ENCODE results near the gene PIK3R5.
A peak's percentile ranks its signal among the peaks of the same experiment; 100 is the strongest.

PIK3R5 gene

GRCh38 chr17:8851600-8851999 lies 113.9 kb downstream of the PIK3R5 start:
- DNase-seq, result no peak

DNA sequence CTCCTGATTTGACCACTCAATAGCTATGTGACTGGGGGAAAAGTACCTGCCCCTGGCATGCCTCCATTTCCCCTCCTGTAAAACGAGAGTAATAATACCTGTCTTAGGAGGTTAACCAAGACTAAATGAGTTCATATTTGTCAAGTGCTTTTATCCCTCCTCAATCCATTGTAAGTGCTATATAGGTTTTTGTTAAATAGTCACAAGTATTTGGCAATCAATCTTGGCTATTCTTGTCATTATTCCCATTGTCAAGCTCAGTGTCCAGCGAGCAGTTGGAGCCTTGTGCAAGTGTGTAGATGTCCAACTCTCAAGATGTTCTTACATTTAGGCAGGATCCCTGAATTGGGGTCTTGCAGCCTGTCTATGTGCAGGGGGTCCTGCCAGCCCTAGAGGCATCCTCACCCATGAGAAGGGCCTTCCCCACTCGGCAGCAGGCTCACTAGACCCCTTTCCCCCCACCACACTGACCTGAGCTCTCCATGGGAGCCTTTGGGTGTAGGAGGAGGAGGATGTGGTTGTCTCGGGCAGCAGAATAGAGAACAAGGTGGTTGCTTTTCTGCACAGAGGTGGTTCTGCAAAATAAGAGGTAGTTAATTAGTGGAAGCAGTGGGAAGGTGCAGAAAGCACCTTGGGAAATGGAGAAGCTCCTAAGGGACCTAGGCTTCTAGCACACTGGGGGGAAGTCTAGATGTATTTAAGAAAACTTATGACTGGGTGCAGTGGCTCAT lies 116.0 kb downstream of the PIK3R5 start:
- no peak for DNase-seq

GRCh38 chr17:8847891-8848290 lies 117.6 kb downstream of the PIK3R5 start:
- DNase-seq, result no peak

GRCh38 chr17:8846768-8847211 lies 118.7 kb downstream of the PIK3R5 start:
- peak; percentile 31 for DNase-seq

DNA sequence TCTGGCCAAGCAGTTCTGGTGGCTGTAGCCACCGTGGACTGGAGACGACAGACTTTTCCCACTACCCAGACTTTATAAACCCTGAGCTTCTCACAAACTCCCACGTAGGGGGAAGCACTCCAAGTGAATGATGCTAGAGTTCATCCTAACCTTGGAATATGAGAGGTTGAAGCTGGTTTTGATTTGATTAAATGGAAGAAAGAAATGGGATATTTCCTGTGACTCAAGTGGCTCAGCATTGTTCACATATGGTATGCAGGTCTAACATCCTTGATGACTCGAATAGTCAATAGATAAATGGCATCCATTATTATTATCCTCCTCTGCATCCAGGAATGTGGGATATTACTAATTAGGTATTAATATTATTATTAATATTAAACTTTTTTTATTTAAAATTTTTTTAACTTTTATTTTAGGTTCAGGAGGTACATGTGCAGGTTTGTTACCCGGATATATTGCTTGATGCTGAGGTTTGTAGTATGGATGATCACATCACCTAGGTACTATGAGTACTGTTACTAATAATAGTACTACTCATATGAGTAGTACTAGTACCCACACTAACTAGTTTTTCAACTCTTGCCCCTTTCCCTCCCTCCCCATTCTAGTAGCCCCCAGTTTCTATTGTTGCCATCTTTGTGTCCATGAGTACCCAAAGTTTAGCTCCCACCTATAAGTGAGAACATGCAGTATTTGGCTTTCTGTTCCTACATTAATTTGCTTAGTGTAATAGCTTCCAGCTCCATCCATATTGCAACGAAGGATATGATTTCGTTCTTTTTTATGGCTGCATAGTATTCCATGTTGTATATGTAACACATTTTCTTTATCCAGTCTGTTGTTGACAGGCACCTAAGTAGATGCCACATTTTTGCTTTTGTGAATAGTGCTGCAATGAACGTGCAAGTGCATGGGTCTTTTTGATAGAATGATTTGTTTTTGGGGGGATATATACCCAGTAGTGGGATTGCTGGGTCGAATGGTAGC lies 121.0 kb downstream of the PIK3R5 start:
- no peak for DNase-seq

DNA sequence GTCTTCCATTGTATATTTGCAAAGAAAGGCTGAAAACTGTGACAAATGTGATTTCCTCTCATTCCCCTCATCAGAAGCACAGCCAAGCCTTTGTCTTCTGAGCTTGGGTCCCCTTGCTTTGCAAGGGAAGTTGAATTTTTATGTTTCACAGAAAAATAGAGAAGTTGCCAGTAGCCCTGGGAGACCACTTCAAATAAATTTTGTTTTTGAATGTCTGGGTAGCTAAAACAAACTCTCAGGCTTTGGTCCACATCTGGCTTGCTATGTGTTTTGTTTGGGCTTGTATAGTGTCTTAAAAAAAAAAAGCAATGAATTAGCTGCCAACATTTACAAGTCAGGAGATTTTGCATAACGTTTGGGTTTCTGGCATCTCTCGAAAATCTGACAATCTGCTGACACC lies 122.2 kb downstream of the PIK3R5 start:
- no peak for DNase-seq

- DNase-seq, result no peak
Observed at GRCh38 chr17:8841844-8842243, 123.7 kb downstream of the PIK3R5 start.

DNA sequence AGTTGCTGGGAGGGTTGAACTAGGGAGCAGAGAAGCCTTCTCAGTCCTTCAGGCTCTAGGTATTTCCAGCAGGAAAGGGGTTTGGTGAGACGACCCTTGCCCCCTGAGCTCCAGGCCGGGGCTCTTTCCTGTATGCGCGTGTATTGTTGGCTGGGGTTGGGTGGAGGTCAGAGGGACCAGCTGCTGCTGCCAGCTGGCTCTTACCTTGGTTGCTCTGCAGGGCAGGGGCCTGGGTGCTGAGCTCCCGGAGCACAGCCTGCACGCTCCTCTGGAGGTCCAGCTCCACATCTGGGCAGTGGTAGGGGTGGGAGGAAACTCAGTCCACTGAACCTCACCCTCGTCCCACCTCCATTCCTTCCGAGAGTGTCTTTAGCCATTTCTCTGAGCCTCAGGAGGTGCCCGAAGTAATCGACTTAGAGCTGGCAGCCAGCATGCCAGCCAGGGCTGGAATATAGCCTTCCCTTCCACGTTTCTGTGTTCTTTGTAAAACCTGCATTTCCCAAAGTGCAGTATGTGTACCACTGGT lies 126.0 kb downstream of the PIK3R5 start:
- DNase-seq, result no peak

DNA sequence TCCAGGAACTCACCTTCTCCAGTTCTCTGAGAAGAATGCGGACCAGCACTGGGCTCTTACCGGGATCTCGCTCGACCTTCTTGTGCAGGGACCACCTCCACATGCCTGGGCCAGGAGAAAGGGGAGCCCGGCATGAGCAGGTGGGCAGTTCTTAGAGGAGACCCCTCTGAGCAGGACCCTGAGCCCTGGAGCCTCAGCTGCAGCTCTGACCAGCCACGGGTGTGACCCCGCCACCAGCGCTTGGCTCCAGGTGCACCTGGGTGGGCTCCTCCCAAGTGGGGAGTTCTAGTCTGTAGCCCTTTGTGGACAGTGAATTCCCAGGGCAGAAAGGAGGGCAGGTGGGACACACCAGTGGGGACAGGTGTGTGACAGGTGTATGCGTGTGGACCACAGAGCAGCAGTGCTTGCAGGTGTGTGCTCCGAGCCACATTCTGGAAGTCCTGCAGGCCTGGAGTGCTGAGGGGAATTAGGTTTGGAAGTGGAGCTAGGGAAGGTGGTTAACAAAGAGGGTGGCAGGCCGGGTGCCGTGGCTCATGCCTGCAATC lies 126.9 kb downstream of the PIK3R5 start:
- no peak for DNase-seq

GRCh38 chr17:8837563-8838075 lies 127.9 kb downstream of the PIK3R5 start:
- no peak for DNase-seq

DNA sequence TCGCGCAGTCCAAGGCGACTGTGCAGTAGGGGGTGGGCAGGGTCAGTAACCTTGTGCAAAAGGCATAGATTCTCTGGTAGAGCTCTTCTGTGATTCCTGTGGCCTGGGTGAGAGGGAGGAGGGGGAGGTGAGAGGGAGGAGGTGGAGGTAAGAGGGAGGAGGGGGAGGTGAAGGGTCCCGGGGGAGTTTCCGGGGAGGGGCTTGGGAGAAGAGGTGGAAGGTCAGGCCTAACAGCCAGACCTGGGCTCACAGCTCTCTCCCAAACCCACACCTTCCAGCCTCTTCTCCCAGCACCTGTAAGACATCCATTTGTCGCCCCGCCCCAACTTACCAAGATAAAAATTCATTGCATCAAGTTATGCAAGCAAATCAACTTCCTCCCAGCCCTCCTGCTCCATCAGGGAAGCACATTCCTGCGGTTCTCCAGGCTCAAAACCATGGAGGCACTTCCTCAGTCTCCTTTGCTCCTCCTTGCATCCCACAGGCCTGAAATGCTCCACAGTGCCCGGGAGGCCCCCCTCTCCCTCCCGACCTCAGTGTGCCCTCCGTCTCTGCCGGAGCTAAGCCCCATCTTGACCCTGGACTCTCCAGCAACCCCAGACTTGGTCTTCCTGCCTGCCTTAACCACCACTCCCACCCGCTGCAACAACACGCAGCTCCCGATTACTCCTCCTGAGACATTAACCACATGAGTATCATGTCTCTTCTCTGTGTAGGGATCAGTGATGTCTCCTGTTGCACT lies 128.5 kb downstream of the PIK3R5 start:
- no peak for DNase-seq

DNA sequence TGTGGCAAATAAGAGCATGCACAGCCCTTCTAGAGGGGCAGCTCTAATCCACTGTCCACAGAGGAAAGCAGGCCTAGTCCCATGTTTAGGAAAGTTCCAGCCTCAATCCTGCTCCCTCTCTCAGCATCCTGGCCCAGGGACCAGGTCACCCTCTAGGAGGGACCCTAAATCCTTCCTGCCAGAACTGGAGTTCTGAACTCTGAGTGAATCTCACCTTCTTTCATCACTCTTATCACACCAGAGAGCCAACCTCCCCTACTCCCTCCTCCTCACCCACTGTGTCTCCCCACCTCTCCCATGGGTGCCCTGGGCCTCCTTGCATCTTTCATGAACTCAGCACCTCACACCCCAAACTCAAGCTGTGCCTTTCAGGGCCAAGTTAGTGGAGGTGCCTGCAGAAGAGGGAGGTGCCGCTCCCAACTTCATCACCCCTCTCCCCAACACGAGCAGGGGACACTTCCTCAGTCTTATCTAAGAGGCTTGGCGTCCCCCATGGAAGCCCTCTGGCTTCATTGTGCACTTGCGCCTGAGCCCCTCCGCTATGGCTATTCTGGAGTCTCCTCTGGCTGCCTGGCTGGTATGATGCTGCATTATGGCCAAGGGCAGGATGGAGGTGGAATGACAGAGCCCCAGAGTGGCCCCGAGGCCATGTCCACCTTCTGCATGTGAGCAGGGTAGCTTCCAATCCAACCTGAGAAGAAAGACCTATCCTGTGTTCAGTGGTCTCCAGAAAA lies 129.7 kb downstream of the PIK3R5 start:
- DNase-seq, result no peak

- no peak for DNase-seq
Observed at GRCh38 chr17:8835106-8835505, 130.4 kb downstream of the PIK3R5 start.

GRCh38 chr17:8832711-8833352 lies 132.7 kb downstream of the PIK3R5 start:
- DNase-seq, result peak; percentile 52

- no peak for DNase-seq
Observed at GRCh38 chr17:8831234-8831849, 134.2 kb downstream of the PIK3R5 start.

- DNase-seq, result no peak
Observed at GRCh38 chr17:8830141-8830540, 135.4 kb downstream of the PIK3R5 start.

- no peak for DNase-seq
Observed at GRCh38 chr17:8829036-8829941, 136.2 kb downstream of the PIK3R5 start.

All from activated CD4-positive, alpha-beta T cell treated with anti-CD3 and anti-CD28 coated beads, Interleukin-2, Interleukin-6, amounts not matched to agents 100 ng/mL and 50 ng/mL, durations not matched to agents 16 hours and 8 hours (primary cell).